Vagina (tissue), 2 donors: ENCODE measurements around the gene ARFGEF3. TPM values are rescaled to one million over a fixed set of nuclear protein-coding genes. Genes with fewer than 3 reads are reported as not detected.
A peak's percentile ranks its signal among the peaks of the same experiment; 100 is the strongest.

Source experiments
- DNase-seq, 2 donors: peaks; one replicate each; pipeline ENCODE4 v3.0.0-alpha.2; 2017; ENCODE audit errors: extremely low spot score in 2 of 2
- H3K27ac ChIP-seq: fragments of 200-600 bp; sonication (generic); one replicate; pipeline ENCODE4 v1.5.1; 2019
- H3K27me3 ChIP-seq: fragments of 200-600 bp; sonication (generic); one replicate; pipeline ENCODE4 v1.5.1; 2019
- H3K36me3 ChIP-seq, 2 donors: fragments of 200-600 bp; sonication (generic); one replicate each; pipeline ENCODE4 v1.5.1; 2017 to 2019
- H3K4me1 ChIP-seq: fragments of 200-600 bp; sonication (generic); one replicate; pipeline ENCODE4 v1.5.1; 2019
- H3K4me3 ChIP-seq, 2 donors: fragments of 200-600 bp; sonication (generic); 1 replicate in 1 of 2; 2 replicates in 1 of 2; pipeline ENCODE4 v1.5.1; 2016 to 2019
- H3K9me3 ChIP-seq: fragments of 200-600 bp; sonication (generic); one replicate; pipeline ENCODE4 v1.5.1; 2019
- CTCF ChIP-seq, 3 experiments: fragments of 450-650 bp in 2 of 3; fragments of 200-600 bp in 1 of 3; sonication (generic) in 1 of 3; IDR thresholded peaks; one replicate each; pipeline ENCODE4 v1.5.1; 2017 to 2019; ENCODE audit warnings: antibody characterized with exemption in 3 of 3, mild to moderate bottlenecking in 2 of 3, moderate library complexity in 2 of 3
- POLR2A ChIP-seq, 2 donors: fragments of 450-650 bp; IDR thresholded peaks; one replicate each; pipeline ENCODE4 v1.6.1; 2017; ENCODE audit warnings: antibody characterized with exemption in 2 of 2, mild to moderate bottlenecking in 2 of 2, moderate library complexity in 2 of 2
- POLR2AphosphoS5 ChIP-seq, 2 donors: sonication (generic); formaldehyde crosslinking; IDR thresholded peaks; one replicate each; pipeline ENCODE4 v1.9.0; 2017; ENCODE audit warnings: antibody characterized with exemption in 2 of 2, mild to moderate bottlenecking in 2 of 2, low read depth in 1 of 2; ENCODE audit not compliant: insufficient read depth in 1 of 2
- intact Hi-C: fragments of 100-400 bp; cut with DNase I; formaldehyde crosslinking; loops from one replicate; pipeline ENCODE4 v1.15.1; 2023
- total RNA-seq: library from RNA; depleted of rRNA; stranded (reverse); fragments of >200 nt; gene quantifications from one replicate; pipeline ENCODE4 v1.2.3, GENCODE V29; 2016

The ARFGEF3 gene
- total RNA-seq, 1 donor from 2014 or later, result 2.2 TPM

DNA sequence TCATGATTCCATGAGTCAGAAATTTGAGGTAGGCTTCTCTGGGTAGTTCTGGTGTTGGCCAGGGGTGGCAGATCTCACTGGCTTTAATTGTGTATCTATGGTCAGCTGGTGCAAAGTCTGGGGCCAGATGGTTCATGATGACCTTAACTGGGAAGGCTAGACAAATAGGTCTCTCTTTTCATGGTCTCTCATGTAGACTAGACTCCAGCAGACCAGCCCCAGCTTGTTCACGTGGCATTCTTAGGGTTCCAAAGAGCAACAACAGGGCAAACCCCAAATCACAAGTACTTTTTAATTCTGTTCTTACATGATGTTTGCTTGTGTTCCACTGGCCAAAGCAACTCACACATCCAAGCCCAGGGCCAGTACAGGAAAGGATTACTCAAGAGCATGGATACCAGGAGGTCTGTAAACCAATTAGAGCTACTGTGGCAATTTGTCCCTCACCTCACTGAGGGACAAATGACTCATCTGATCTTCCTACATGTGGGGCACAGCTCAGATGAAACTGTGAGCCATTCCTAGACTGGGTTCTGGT is 136.1 kb downstream of the ARFGEF3 start:
- H3K9me3 ChIP-seq, result no peaks in the 10 kb centered on the region
- intact Hi-C loops, result no loop called here
- H3K4me1 ChIP-seq, result no peaks in the 10 kb centered on the region
- H3K27me3 ChIP-seq, result no peaks in the 10 kb centered on the region
- TF ChIP-seq CTCF (IDR thresholded peaks at IDR 0.05) (no peak), POLR2A (IDR thresholded peaks at IDR 0.05) (no peak), POLR2AphosphoS5 (IDR thresholded peaks at IDR 0.05; ENCODE audit: insufficient read depth in 1 of 2, low read depth in 1 of 2) (no peak)
- no peak overlapping the region for H3K4me3 ChIP-seq
- no peak overlapping the region for H3K27ac ChIP-seq
- no peak for DNase-seq
- H3K36me3 ChIP-seq, result no peaks in the 10 kb centered on the region

DNA sequence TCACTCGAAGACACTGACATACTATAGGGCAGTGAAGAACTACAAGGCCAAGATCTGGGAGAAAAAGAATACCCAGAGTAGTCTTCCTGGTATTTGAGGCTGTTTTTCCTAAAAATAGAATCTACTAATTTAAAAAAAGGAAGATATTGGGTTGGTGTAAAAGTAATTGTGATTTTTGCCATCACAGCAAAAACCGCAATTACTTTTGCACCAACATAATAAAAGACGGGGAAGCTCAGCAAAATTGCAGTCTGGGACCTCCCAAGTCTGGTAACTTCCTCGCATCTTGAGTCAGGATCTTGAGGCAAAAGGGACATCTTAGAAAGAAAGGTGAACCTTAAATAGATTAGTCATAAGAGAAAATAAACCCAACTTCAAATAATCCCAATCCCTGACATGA is 138.7 kb downstream of the ARFGEF3 start:
- intact Hi-C loops, result no loop called here
- Histone ChIP-seq H3K36me3 (no peaks in the 10 kb centered on the region), H3K27ac (no peak overlapping the region), H3K9me3 (no peaks in the 10 kb centered on the region), H3K4me3 (no peak overlapping the region), H3K4me1 (no peaks in the 10 kb centered on the region), H3K27me3 (no peaks in the 10 kb centered on the region)
- TF ChIP-seq POLR2A (IDR thresholded peaks at IDR 0.05), result no peak
- TF ChIP-seq CTCF (IDR thresholded peaks at IDR 0.05), result no peak
- no peak for TF ChIP-seq POLR2AphosphoS5 (IDR thresholded peaks at IDR 0.05; ENCODE audit: insufficient read depth in 1 of 2, low read depth in 1 of 2)
- DNase-seq, result no peak

DNA sequence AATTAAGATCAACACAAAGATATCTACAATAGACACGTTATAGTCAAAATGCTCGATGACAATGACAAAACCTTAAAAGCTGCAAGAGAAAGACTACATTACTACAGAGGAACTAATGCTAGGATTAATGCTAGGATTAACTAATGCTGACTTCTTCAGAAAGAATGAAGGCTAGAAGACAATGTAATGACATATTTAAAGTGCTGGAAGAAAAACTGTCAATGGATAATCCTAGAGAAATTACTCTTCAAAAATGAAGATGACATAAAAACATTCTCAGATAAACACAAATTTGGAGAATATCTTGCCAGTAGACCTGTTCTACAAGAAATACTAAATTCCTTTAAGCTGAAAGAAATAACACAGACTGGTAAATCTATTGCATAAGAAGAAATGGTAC is 140.8 kb downstream of the ARFGEF3 start:
- DNase-seq, result no peak
- Histone ChIP-seq H3K4me1 (no peaks in the 10 kb centered on the region), H3K36me3 (no peaks in the 10 kb centered on the region), H3K4me3 (no peak overlapping the region), H3K27me3 (no peaks in the 10 kb centered on the region), H3K9me3 (no peaks in the 10 kb centered on the region), H3K27ac (no peak overlapping the region)
- intact Hi-C loops, result no loop called here
- TF ChIP-seq POLR2AphosphoS5 (IDR thresholded peaks at IDR 0.05; ENCODE audit: insufficient read depth in 1 of 2, low read depth in 1 of 2) (no peak), POLR2A (IDR thresholded peaks at IDR 0.05) (no peak), CTCF (IDR thresholded peaks at IDR 0.05) (no peak)

GRCh38 chr6:138307352-138307751 is 145.6 kb downstream of the ARFGEF3 start:
- intact Hi-C loops, result no loop called here
- H3K4me3 ChIP-seq, result no peak overlapping the region
- no peak for DNase-seq

More at GRCh38 chr6:138307352-138307751, 145.6 kb downstream of the ARFGEF3 start:
- Histone ChIP-seq H3K9me3 (no peaks in the 10 kb centered on the region), H3K4me1 (no peaks in the 10 kb centered on the region), H3K27ac (peak overlapping the region; percentile 42), H3K36me3 (no peaks in the 10 kb centered on the region), H3K27me3 (no peaks in the 10 kb centered on the region)
- TF ChIP-seq POLR2AphosphoS5 (IDR thresholded peaks at IDR 0.05; ENCODE audit: insufficient read depth in 1 of 2, low read depth in 1 of 2) (peak in 1 of 2 donors; percentile 24), CTCF (IDR thresholded peaks at IDR 0.05) (no peak), POLR2A (IDR thresholded peaks at IDR 0.05) (no peak)
